ENCODE results near the gene LEPROT.
"Not testable (repeated sequence)": the region's sequence is repeated elsewhere in the genome, so short reads cannot be mapped to it uniquely, and the experiment has no call there.

The LEPROT gene, protein sequence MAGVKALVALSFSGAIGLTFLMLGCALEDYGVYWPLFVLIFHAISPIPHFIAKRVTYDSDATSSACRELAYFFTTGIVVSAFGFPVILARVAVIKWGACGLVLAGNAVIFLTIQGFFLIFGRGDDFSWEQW

DNA sequence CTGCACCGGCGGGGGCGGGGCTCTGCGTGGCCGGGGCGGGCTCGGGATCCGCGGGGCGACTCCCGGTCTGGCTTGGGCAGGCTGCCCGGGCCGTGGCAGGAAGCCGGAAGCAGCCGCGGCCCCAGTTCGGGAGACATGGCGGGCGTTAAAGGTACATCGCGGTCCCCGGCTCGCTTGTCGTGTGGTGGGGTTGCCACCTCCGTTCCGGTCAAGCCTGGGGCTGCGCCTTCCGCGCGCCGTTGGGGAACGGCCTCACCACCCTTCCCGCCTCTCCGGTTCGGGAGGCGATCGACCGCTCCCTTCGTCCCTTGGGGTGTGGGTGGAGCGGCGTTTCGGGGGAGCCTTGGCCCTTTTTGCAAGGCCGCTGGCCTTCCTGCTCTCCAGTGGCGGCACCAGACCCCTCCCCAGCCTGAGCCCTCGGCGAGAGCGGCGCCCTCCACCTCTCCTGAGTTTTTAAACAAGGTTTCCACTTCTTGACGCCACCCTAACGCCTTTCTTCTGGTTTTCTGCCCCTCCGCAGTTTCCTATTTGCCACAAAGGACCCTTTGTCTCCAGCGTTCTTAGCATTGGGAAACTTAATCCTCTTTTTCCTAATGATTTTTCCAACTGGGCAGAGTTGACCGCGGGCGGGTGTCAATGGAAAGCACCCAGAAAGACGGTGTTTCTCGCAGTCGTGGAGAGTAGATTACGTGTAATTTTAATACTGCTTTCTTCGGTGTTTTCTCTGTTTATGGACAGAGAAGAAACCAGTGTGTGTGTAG is at the start of gene LEPROT, which contains the start of gene LEPR:
Gene LEPROT (plus strand): TSS at position 79 of the 761 bp plus-strand sequence. CDS start 57 bp downstream, at position 136.
Gene LEPR (plus strand): TSS at position 79 of the 761 bp plus-strand sequence. CDS start 144,898 bp downstream, outside the sequence.
- no peak for DNase-seq

GRCh38 chr1:65371544-65371943 is 48.9 kb upstream of the LEPROT start:
- DNase-seq: no peak

GRCh38 chr1:65372557-65372956 is 47.9 kb upstream of the LEPROT start:
- no peak for DNase-seq

DNA sequence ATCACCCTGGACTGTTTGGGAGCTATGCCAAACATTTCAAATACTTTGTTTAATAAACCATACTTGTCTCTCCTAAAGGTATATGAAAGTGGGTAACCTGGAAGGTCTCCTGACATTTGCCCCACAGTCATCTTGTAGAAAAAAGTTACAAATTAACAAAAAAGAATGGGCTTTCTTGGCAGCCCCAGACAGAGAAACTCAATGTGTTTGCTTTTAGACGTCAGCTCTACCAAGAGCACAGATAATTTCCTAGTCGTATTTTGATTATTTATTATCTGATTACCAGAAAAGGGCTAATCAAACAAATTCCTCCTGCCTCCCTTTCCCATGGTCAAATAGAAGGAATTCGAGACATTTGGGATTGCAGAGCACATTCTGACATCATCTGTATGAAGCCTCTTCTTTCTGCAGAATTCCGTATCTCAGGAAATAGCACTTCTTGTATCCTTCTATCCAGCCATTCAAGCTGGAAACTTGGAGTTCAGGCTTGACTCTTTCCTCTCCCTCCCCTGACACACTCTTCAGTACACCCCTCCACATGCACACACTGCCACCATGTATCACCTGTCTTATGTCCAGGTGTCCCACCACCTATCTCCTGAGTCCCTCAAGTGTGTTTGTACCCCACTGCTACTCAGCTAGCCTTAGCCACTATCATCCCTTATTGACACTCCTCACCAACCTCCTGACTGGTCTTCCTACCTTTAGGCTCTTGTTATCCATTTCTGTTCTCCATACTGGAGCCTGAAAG is 42.8 kb upstream of the LEPROT start:
- no peak for DNase-seq

DNA sequence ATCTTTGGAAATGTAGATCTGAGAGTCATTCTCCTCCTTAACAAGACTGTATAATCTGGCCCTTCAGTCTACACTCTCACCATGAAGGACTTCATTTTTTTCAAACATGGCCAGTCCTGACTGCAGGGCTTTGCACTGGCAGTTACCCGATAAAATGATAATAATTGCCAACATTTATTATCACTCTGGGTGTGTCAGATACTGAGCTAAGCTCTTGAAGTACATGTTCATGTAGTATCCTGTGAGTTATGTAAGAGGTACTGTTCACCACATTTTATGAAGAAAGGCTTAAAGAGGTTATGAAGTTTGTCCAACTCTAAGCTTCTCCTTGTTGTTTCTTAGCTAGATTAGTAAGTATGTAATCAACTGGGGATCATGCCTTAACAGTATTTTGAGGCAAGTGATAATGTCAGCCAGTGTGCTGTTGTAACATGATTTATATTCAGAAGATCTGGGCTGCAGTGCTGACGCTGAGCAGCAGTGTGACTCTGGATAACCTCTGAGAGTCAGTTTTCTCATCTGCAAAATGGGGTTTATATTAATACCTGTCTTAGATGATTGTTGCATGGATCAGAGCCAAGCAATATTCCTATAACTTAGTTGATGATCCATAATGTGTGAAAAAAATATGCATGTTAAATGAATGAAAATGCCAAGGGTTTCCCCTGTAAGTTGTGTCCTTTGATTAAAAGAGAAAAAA is 42.1 kb upstream of the LEPROT start:
- no peak for DNase-seq

DNA sequence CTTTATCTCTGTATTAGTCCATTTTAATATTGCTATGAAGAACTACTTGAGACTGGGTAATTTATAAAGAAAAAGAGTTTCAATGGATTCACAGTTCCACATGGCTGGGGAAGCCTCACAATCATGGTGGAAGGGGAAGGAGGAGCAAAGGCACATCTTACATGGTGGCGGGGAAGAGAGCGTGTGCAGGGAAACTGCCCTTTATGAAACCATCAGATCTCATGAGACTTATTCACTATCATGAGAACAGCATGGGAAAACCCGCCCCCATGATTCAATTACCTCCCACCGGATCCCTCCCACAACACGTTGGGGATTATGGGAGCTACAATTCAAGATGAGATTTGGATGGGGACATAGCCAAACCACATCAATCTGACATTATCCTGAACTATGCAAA is 36.0 kb upstream of the LEPROT start:
- not testable (repeated sequence) for DNase-seq

DNA sequence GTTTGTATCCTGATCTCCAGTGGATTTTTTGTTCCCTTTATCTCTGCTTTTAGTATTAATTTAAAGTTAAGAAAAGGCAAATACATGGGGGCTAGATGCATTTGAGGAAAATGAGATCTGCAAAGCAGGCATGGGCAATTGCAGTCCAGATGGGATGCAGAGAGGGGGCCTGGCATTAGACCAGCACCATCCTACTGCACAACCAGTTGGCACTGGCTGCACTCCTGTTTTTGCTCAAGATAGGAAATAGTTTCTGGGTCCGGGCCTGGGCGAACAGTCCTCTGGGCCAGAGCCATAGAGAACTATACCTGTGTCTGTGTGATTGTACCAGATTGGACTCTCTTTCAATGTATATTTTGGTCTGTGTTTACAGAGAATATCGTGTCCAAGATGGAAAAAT is 34.0 kb upstream of the LEPROT start:
- DNase-seq: no peak

DNA sequence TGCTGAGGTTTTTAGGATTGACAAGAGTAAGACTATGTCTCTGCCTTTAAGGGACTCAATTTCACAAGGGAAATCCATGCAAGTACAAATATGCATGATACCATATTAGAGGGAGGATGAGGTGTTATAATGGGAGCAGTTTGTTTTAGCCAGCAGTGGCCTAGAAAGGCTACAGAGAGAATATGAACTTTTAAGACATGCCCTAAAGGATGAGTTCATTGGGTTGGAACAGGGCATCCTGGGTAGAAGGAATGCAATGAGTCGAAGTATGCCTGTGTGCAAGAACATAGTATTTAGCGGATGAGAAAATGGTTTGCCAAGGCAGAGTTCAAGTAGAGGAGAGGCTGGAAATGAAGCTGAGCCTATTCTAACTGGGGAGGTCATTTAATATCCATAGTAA is 32.6 kb upstream of the LEPROT start:
- no peak for DNase-seq

DNA sequence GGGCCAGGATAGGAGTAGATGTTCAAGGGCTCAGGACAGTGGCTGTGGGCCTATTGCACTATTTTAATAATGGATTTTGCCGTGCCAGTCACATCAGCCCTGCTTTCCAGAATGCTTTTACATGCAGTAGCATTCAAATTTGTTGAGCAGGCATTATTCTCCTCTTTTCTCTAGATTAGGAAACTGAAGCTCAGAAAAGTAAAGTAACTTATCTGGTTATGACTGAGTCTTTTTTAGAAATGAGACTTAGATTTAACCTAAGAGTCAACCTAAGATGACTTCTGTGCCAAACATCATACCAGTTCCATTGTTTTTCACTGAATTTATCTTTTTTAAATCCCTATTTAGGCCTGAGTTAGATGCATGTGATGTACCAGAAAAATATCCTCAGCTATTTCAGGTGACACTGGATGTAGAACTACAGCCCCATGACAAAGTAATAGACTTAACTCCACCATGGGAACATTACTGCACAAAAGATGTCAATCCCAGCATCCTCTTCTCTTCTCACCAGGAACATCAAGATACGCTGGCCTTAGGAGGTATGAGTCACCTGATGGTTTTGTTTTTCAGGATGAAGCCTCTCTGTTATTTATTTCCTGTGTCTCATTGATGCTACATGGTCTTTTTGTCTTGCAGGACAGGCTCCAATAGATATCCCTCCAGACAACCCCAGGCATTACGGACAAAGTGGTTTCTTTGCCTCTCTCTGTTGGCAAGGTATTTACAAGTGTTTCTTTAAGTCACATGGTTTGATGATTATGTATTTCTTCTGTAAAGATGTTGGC is 31.4 kb upstream of the LEPROT start:
- DNase-seq: no peak

- DNase-seq: no peak
These were observed 28.0 kb upstream of the LEPROT start for GRCh38 chr1:65392497-65392896.

GRCh38 chr1:65393347-65393746 is 27.1 kb upstream of the LEPROT start:
- DNase-seq: no peak

DNA sequence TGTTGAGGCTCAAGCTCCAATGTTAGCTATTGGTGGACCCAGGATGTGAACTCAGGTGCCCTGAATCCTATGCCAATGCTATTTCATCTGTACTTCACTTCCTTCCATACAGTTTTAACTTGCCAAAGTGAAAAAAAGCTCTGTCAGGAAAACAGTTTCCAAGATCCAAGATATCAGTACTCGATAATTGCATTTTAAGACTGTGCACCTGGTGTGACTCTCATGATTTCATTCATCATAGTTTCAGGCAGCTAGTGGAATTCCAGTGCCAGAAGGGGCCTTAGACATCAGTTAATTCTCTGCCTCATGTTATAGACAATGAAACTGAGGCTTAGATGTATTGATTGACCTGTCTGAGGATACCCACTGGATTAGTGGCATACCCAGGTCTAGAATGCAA is 26.5 kb upstream of the LEPROT start:
- DNase-seq: no peak

GRCh38 chr1:65395887-65396612 is 24.4 kb upstream of the LEPROT start:
- no peak for DNase-seq

DNA sequence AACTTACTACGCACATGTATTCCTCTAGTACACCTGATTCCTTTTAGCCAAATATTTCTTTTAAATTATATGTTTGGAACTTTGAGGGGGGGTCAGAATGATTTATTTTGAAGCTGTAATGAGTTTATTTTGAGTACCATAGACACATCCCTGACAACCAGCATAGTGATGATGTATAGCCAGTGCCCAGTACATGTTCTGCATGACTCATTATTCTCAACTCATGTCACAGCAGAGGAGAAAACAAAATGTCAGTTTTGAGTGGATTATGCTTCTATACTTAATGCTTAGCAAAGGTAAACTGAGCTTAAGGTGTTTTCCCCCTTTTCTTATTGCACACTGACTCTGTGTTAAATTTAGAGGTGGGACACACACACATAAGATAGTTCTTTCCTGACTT is 22.4 kb upstream of the LEPROT start:
- DNase-seq: no peak

GRCh38 chr1:65399003-65399402 is 21.5 kb upstream of the LEPROT start:
- no peak for DNase-seq

GRCh38 chr1:65401612-65402011 is 18.9 kb upstream of the LEPROT start:
- no peak for DNase-seq

DNA sequence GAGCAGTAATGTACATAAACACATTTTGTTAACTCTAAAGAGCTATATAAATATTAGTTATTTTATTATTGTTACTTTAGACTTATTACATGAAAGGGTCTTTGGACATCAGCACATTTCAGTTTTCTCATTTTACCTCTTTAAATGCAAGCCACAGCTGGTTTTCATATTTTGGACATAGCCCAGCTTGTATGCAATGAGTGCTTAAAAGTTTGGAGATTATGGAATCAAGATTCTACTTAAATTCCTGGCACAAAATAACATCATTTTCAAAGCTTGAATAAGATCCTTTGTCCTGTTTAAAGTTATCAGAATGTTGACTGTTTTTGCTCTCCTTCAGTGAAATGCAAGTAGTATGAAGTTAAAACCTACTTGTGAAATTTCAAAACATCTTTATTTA is 15.5 kb upstream of the LEPROT start:
- DNase-seq: no peak

- no peak for DNase-seq
These were observed 12.6 kb upstream of the LEPROT start for GRCh38 chr1:65407877-65408276.

DNA sequence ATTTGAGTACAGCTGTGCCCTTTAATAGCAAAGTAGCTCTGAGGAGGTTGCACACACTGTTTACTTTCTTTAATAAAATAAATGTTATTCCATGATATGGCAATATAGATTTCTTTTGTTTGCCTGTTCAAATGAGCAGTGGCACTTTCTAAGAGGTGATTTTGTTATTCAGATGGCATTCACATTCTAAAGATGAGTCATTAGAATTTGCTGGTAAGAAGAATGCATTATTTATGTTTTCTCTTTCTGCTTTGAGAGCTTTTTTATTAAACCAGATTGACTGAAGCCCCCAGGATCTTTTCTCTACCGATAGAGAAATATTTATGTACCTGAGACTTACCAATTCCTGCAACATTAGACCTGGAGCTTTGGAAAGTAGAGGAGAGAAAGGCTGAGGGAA is 11.2 kb upstream of the LEPROT start:
- DNase-seq: no peak

GRCh38 chr1:65409816-65410326 is 10.6 kb upstream of the LEPROT start:
- DNase-seq: no peak

- DNase-seq: no peak
These were observed 8.0 kb upstream of the LEPROT start for GRCh38 chr1:65412256-65412983.

Data from SHP77 treated with DMSO at 0.1 percent for 48 hours (cell line).